EH (cell line): ENCODE data around the gene VEZT.
A peak's percentile ranks its signal among the peaks of the same experiment; 100 is the strongest.
"Not testable (repeated sequence)": the region's sequence is repeated elsewhere in the genome, so short reads cannot be mapped to it uniquely, and the experiment has no call there.

Experiments
- DNase-seq: peaks from one replicate; pipeline ENCODE4 v3.0.0-alpha.2; 2015; ENCODE audit warnings: low read depth

VEZT gene

GRCh38 chr12:95224202-95225170, 6.9 kb downstream of the VEZT start:
- DNase-seq = peak; percentile 73

GRCh38 chr12:95225645-95226212, 8.1 kb downstream of the VEZT start:
- no peak for DNase-seq

GRCh38 chr12:95227818-95228356, 10.3 kb downstream of the VEZT start:
- DNase-seq = no peak

GRCh38 chr12:95228617-95229016, 11.0 kb downstream of the VEZT start:
- DNase-seq = no peak

- no peak for DNase-seq
Observed at GRCh38 chr12:95229636-95230035, 12.0 kb downstream of the VEZT start.

GRCh38 chr12:95230313-95230712, 12.7 kb downstream of the VEZT start:
- no peak for DNase-seq

- DNase-seq = peak; percentile 22
Observed at GRCh38 chr12:95231190-95231589, 13.6 kb downstream of the VEZT start.

GRCh38 chr12:95234187-95234586, 16.6 kb downstream of the VEZT start:
- not testable (repeated sequence) for DNase-seq

- not testable (repeated sequence) for DNase-seq
Observed at GRCh38 chr12:95235621-95236020, 18.0 kb downstream of the VEZT start.

- no peak for DNase-seq
Observed at GRCh38 chr12:95237315-95237714, 19.7 kb downstream of the VEZT start.

GRCh38 chr12:95238150-95238549, 20.5 kb downstream of the VEZT start:
- no peak for DNase-seq

GRCh38 chr12:95239216-95239615, 21.6 kb downstream of the VEZT start:
- DNase-seq = no peak

GRCh38 chr12:95239835-95240234, 22.2 kb downstream of the VEZT start:
- not testable (repeated sequence) for DNase-seq

- DNase-seq = no peak
Observed at GRCh38 chr12:95240556-95240955, 22.9 kb downstream of the VEZT start.

- not testable (repeated sequence) for DNase-seq
Observed at GRCh38 chr12:95241138-95241537, 23.5 kb downstream of the VEZT start.

- no peak for DNase-seq
Observed at GRCh38 chr12:95241761-95242506, 24.3 kb downstream of the VEZT start.

- no peak for DNase-seq
Observed at GRCh38 chr12:95243497-95244183, 26.0 kb downstream of the VEZT start.

- no peak for DNase-seq
Observed at GRCh38 chr12:95244350-95244749, 26.7 kb downstream of the VEZT start.

GRCh38 chr12:95248095-95248494, 30.5 kb downstream of the VEZT start:
- DNase-seq = no peak

GRCh38 chr12:95248604-95249360, 31.2 kb downstream of the VEZT start:
- peak; percentile 68 for DNase-seq

GRCh38 chr12:95253386-95253785, 35.8 kb downstream of the VEZT start:
- DNase-seq = no peak
